ES-I3 (cell line): ENCODE measurements around the gene EYS.
"Not testable (repeated sequence)": the region's sequence is repeated elsewhere in the genome, so short reads cannot be mapped to it uniquely, and the experiment has no call there.

Experiments
- H3K36me3 ChIP-seq: 2 replicates; pipeline ENCODE4 v1.6.1; 2013; ENCODE audit warnings: mild to moderate bottlenecking, low read length, control low read depth, moderate library complexity; ENCODE audit not compliant: insufficient read depth
- H3K4me1 ChIP-seq: 2 replicates; pipeline ENCODE4 v1.6.1; 2013; ENCODE audit warnings: mild to moderate bottlenecking, control low read depth, low read length; ENCODE audit not compliant: insufficient read depth
- H3K9ac ChIP-seq: 2 replicates; pipeline ENCODE4 v1.6.1; 2013; ENCODE audit warnings: low read depth, mild to moderate bottlenecking, low read length, moderate library complexity
- H3K9me3 ChIP-seq: 2 replicates; pipeline ENCODE4 v1.6.1; 2013; ENCODE audit warnings: mild to moderate bottlenecking, low read length, moderate library complexity; ENCODE audit not compliant: control insufficient read depth, insufficient read depth

The EYS gene

DNA sequence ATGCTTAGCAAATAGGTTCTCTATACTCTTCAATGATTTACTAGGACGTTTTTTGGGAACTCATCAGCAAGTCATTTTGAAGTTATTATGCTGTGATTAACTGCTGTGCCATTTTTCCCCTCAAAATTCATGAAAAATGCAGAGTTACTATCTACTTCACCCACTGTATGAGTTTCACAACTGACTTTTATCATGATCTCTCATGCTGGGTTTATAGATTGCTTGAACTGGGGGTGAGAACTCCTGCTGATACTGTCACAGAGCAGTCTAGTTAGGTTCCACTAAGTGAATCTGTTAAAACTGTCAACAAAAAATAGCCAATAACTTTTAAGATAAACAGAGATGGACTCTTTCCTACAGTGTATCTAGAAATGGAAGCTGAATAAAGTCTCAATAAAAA lies 136.7 kb downstream of the EYS start:
- no peaks in the 10 kb centered on the region; the same call in 1 of the 2 replicates for H3K4me1 ChIP-seq

DNA sequence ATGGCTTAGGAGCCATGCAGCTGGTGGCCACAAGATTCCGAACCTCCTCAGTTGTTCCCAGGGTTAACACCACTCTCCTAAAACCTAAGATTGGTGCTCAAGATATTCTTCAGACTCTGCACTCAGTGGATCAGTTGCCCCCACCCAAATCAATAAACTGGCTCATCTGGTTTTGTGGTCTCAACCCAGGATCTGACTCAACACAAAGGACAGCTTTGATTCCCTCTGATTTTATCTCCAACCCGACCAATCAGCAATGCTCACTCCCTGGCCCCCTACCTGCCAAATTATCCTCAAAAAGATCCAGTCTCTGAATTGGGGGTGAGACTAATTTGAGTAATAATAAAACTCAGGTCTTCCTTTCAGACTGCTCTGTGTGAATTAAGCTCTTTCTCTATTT lies 137.5 kb downstream of the EYS start:
- Histone ChIP-seq H3K36me3 (no peaks in the 10 kb centered on the region), H3K4me1 (no peaks in the 10 kb centered on the region; the same call in 1 of the 2 replicates), H3K9ac (no peak overlapping the region)

More for the DNA sequence above, 136.7 kb downstream of the EYS start:
- H3K36me3 ChIP-seq = no peaks in the 10 kb centered on the region
- H3K9ac ChIP-seq = no peak overlapping the region
- no peaks in the 10 kb centered on the region for H3K9me3 ChIP-seq

DNA sequence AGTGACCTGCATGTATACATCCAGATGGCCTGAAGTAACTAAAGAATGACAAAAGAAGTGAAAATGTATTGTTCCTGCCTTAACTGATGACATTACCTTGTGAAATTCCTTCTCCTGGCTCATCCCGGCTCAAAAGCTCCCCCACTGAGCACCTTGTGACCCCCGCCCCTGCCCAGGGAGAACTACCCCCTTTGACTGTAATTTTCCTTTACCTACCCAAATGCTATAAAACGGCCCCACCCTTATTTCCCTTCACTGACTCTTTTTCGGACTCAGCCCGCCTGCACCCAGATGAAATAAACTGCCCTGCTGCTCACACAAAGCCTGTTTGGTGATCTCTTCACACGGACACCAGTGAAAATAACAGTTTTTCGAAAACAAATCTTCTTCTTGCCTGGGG lies 138.0 kb downstream of the EYS start:
- not testable (repeated sequence) for H3K9me3 ChIP-seq, H3K36me3 ChIP-seq, H3K4me1 ChIP-seq, H3K9ac ChIP-seq

More for the DNA sequence above, 137.5 kb downstream of the EYS start:
- no peaks in the 10 kb centered on the region for H3K9me3 ChIP-seq

DNA sequence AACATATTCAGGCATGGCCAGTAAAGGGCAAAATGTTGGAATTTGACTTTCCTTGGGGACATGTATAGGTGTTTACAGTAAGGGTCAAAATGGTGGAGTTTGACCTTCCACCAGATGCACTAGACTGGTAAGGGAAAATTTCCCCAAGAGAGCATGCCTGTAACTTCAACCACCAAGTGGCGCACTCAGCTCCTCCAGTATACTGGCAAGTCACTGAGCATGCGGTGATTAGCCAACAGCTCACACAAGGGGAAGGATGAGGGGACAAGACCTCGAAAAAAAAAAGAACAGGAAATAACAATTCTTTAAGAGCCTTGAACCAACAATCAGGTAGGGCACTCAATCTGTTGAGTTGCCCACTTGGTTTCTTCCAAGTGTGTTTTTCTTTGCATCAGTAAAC lies 140.9 kb downstream of the EYS start:
- Histone ChIP-seq H3K4me1 (no peaks in the 10 kb centered on the region; the same call in 1 of the 2 replicates), H3K9ac (no peak overlapping the region), H3K9me3 (no peaks in the 10 kb centered on the region), H3K36me3 (no peaks in the 10 kb centered on the region)

DNA sequence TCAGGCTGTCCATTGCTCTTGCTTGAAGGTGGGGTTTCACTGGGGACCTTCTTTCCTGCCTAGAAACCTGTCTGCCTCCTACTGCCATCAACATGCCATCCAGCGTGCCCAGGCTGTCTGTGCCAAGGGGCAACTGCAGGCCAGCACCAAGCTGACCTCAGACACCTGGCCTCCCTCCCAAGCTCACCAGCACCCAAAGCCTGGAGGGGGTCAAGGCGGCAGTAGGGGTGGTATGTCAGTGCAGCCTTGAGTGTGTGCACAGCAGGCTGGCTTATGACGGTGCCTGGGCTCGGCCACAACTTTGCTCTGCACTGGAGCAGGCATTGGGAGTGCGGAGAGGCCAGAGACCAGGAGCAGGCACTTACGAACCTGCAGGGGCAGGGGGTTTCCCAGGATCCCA lies 149.0 kb downstream of the EYS start:
- Histone ChIP-seq H3K4me1 (no peaks in the 10 kb centered on the region), H3K9me3 (no peaks in the 10 kb centered on the region), H3K9ac (no peak overlapping the region), H3K36me3 (no peaks in the 10 kb centered on the region)

DNA sequence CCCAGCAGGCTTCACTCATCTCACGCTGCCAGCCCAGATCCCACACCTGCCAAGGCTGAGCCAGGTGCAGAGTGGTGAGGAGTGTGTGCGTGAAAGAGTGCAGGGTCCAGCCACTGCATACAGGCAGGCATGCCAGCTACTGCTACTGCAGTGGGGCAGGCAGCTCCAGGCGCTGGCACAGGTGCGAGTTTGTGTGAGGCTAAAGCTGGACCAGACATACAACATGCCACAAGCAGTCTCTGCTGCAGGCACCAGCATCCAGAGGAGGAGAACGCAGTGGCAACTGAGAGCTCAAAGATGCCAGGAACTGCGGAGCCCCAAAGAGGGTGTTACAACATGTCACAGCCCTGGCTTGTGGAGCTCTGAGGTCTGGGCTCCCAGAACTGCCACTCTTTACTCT lies 149.8 kb downstream of the EYS start:
- Histone ChIP-seq H3K36me3 (no peaks in the 10 kb centered on the region), H3K4me1 (no peaks in the 10 kb centered on the region), H3K9ac (no peak overlapping the region), H3K9me3 (no peaks in the 10 kb centered on the region)

DNA sequence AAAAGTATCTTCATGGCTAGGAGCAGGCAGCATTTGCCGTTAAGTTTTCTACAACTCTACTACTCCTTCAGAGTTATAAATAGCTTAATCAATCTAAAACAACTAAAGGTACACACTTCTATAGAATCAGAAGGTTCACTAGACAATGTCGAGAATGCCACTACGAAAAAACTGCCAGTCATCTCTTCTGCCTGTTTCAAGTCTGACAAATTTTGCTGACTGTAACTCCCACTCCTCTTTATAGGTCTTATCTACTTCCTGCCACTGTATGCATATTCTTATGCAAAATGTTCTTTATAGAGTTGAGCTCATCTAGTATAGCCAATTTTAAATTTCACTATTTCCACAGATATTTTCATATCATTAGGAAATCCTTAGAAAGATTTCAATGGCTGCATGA lies 160.1 kb downstream of the EYS start:
- no peaks in the 10 kb centered on the region for H3K36me3 ChIP-seq
- H3K9ac ChIP-seq = no peak overlapping the region
- no peaks in the 10 kb centered on the region for H3K9me3 ChIP-seq
- H3K4me1 ChIP-seq = no peaks in the 10 kb centered on the region

DNA sequence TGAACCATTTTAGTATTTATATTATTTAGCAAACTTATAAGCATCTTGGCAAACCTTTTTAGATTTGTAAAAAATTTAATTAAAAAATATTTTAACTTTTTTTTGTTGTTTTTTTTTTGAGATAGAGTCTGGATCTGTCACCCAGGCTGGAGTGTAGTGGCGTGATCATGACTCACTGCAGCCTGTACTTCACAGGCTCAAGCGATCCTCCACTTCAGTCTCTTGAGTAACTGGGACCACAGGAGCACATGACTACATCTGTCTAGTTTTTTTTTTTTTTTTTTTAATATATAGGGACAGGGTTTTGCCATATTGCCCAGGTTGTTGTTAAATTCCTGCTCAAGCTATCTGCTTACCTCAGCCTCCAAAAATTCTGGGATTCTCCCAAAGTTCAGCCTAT lies 161.1 kb downstream of the EYS start:
- no peaks in the 10 kb centered on the region for H3K36me3 ChIP-seq
- no peak overlapping the region for H3K9ac ChIP-seq
- no peaks in the 10 kb centered on the region for H3K4me1 ChIP-seq
- H3K9me3 ChIP-seq = no peaks in the 10 kb centered on the region

DNA sequence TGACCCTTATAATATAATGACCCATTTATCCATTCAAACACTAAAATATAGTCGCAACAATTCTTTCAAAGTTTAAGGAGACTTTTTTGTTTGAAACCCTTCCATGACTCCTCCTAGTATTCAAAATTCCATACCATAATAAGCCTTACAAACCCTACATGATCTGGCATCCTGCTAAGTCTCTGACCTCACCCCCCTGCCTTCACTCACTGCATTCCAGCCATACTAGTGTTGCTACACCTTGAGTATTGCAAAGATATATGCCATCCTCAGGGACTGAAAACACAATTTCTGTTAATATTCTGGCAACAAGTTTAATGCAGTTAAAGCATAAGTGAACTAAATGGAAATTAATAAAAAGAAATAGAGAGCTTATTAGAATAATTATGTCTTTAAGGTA lies 168.4 kb downstream of the EYS start:
- no peaks in the 10 kb centered on the region for H3K4me1 ChIP-seq
- no peaks in the 10 kb centered on the region for H3K36me3 ChIP-seq
- H3K9ac ChIP-seq = no peak overlapping the region
- no peaks in the 10 kb centered on the region for H3K9me3 ChIP-seq

DNA sequence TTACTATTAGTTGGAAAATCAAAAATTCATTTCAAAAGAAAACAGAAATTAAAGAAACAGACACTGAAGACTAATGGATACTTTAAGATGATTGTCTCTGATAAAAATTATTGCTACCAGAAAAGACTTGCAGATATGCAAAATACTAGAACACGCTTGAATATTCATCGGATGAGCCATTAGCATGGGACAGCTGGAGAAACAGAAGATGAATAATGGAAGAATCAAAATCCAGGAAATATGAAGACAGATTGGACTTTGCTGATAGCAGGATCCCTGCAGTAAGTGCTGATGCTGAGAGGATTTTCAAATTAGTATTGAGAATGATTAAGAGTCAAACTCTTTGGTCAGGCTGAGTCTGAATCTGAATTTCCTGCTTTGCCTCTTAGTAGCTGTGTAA lies 169.4 kb downstream of the EYS start:
- Histone ChIP-seq H3K9ac (no peak overlapping the region), H3K4me1 (no peaks in the 10 kb centered on the region)

DNA sequence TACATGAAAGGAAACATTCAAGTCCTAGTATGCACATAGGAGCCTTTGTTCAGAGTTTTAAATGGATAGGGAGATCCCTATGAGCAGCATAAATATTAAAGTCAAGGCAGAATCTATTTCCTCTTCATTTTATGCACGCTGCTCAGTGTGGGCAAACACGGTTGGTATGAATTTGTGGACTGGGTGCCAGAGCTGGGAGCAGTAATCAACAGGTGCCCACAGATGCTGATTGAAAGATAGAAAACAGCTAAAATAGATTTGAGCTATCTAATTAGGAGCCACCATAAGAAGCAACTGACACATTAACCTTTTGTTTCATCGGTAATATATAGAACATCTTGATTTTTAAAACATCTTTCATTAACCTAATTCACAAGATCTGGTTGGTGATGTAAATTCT lies 175.5 kb downstream of the EYS start:
- H3K9me3 ChIP-seq = no peaks in the 10 kb centered on the region
- no peaks in the 10 kb centered on the region for H3K4me1 ChIP-seq
- no peaks in the 10 kb centered on the region for H3K36me3 ChIP-seq
- H3K9ac ChIP-seq = no peak overlapping the region

More for the DNA sequence above, 169.4 kb downstream of the EYS start:
- H3K36me3 ChIP-seq = no peaks in the 10 kb centered on the region
- H3K9me3 ChIP-seq = no peaks in the 10 kb centered on the region

DNA sequence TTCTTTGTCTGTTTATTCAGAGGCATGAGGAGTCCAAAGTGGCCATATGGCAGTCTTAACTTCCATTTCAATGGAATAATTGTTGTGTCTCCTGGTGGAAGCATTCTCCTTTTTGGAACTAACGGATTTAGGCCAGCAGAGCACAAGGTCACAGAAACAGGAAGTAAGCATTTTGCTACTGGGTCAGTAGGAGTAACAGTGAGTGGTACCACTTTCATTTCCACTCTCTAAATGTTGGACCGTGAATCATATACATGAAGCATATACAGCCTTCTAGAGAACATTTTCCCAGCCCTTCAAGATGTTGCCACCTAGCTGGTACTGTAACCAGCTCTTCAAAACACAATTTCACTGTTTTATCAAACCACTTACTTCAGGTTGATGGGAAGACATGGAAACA lies 182.8 kb downstream of the EYS start:
- Histone ChIP-seq H3K9ac (no peak overlapping the region), H3K4me1 (no peaks in the 10 kb centered on the region), H3K9me3 (no peaks in the 10 kb centered on the region), H3K36me3 (no peaks in the 10 kb centered on the region)

DNA sequence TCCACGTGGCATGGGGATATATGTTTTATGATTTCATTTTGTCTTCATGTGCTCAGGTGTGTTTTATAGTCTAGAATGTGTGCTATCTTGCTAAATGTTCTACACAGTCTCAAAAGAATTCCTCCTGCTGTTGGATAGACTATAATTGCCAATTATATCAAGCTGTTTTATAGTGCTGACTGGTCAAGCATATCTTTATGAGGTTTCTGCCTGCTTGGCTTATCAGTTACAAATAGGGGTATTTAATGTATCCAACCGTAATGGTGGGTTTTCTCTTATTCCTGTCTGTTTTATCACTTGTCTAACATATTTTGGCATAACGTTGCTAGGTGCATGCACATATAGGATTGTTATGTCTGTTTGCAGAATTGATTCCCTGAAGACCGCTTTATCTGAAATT lies 201.3 kb downstream of the EYS start:
- Histone ChIP-seq H3K4me1 (no peaks in the 10 kb centered on the region), H3K36me3 (no peaks in the 10 kb centered on the region), H3K9me3 (no peaks in the 10 kb centered on the region), H3K9ac (no peak overlapping the region)

DNA sequence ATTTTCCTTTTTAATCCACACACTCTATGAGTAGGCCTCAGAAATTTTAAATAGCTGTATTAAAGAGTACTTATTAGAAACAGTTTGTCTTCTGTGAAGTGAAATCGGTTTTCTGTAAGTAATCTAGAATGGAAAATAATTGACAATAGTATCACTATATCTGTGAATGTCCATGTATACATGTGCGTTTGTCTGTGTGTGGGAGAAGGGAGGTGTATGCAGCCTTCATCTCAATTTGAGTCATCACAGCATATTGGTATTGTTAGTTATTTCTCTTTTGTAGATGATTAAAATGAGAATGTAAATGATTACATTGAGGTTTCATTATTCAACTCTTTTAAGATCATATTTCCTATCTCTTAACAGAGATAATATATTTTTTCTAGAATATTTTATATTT lies 206.0 kb downstream of the EYS start:
- Histone ChIP-seq H3K9me3 (no peaks in the 10 kb centered on the region), H3K36me3 (no peaks in the 10 kb centered on the region), H3K4me1 (no peaks in the 10 kb centered on the region), H3K9ac (no peak overlapping the region)

DNA sequence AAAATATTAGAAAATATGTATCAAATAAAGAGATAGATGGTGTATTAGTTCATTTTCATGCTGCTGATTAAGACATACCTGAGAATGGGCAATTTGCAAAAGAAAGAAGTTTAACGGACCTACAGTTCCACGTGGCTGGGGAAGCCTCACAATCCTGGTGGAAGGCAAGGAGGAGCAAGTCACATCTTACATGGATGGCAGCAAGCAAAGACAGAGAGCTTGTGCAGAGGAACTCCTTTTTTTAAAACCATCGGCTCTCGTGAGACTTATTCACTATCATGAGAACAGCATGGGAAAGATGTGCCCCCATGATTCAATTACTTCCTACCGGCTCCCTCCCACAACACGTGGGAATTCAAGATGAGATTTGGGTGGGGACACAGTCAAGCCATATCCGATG lies 223.4 kb downstream of the EYS start:
- H3K9me3 ChIP-seq, H3K9ac ChIP-seq, H3K4me1 ChIP-seq, H3K36me3 ChIP-seq: not testable (repeated sequence)

DNA sequence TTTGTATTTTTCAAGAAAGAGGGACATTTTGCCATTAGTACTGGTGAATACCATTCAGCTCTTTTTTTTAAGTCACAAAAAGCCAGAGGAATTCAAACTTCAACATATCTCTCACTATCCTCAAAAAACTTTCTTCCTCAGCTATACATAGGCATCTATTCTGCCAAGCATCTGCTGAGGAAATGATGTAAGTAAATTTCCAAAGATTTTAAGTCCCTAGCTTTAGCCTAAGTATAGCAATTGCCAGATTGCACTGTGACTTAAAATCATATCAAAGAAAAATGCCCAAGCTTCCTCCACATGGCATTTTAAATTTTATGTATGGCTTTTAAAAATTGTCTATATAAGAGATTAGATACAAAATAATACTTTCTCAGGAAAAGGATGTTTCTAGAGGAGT lies 237.4 kb downstream of the EYS start:
- Histone ChIP-seq H3K9ac (no peak overlapping the region), H3K36me3 (no peaks in the 10 kb centered on the region), H3K4me1 (no peaks in the 10 kb centered on the region)

More for the DNA sequence above, 237.4 kb downstream of the EYS start:
- H3K9me3 ChIP-seq = no peaks in the 10 kb centered on the region
